ENCODE measurements around the gene DNASE1. TPM values are rescaled to one million over a fixed set of nuclear protein-coding genes. Genes with fewer than 3 reads are reported as not detected.

Gene DNASE1
- total and polyA plus RNA-seq, 9 of the 15 experiments (the other 6 are each of a cell fraction or from before 2014, with no cell fraction given): 0.53 to 10.1 (median 5.9) TPM

DNA sequence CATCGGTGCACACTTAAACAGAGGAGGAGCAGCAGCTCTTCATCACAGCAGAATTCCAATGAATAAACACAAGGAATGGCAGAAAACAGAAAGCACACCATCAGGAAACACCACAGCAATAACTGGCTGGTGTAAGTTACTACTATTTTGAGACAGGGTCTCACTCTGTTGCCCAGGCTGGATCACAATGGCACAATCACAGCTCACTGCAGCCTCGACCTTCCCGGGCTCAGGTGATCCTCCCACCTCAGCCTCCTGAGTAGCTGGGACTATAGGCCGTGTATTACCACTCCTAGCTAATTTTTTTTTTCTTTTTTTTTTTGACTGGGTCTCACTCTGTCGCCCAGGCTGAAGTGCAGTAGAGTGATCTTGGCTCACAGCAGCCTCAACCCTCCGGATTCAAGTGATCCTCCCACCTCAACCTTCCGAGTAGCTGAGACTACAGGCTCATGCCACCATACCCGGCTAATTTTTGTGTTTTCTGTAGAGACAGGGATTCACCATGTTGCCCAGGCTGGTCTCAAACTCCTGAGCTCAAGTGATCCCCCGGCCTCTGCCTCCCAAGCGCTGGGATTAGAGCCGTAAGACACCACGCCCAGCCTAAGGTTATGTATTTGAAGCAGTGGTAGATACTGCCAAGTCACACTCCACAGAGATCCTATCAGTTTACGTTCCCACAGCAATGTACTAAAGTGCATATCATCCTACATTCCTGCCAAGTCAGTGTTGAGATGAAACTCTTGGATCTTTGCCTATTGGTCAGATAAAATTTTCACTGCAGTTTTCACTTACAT is 42.1 kb downstream of the DNASE1 start (continued):
- TF ChIP-seq, protein P1, sequence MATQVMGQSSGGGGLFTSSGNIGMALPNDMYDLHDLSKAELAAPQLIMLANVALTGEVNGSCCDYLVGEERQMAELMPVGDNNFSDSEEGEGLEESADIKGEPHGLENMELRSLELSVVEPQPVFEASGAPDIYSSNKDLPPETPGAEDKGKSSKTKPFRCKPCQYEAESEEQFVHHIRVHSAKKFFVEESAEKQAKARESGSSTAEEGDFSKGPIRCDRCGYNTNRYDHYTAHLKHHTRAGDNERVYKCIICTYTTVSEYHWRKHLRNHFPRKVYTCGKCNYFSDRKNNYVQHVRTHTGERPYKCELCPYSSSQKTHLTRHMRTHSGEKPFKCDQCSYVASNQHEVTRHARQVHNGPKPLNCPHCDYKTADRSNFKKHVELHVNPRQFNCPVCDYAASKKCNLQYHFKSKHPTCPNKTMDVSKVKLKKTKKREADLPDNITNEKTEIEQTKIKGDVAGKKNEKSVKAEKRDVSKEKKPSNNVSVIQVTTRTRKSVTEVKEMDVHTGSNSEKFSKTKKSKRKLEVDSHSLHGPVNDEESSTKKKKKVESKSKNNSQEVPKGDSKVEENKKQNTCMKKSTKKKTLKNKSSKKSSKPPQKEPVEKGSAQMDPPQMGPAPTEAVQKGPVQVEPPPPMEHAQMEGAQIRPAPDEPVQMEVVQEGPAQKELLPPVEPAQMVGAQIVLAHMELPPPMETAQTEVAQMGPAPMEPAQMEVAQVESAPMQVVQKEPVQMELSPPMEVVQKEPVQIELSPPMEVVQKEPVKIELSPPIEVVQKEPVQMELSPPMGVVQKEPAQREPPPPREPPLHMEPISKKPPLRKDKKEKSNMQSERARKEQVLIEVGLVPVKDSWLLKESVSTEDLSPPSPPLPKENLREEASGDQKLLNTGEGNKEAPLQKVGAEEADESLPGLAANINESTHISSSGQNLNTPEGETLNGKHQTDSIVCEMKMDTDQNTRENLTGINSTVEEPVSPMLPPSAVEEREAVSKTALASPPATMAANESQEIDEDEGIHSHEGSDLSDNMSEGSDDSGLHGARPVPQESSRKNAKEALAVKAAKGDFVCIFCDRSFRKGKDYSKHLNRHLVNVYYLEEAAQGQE (IDR thresholded peaks at IDR 0.05; ENCODE audit: borderline replicate concordance): no peak
- TF ChIP-seq, protein P1 (CRISPR knock-in tag; IDR thresholded peaks at IDR 0.05; ENCODE audit: low read depth): no peak
- TF ChIP-seq, protein P2, sequence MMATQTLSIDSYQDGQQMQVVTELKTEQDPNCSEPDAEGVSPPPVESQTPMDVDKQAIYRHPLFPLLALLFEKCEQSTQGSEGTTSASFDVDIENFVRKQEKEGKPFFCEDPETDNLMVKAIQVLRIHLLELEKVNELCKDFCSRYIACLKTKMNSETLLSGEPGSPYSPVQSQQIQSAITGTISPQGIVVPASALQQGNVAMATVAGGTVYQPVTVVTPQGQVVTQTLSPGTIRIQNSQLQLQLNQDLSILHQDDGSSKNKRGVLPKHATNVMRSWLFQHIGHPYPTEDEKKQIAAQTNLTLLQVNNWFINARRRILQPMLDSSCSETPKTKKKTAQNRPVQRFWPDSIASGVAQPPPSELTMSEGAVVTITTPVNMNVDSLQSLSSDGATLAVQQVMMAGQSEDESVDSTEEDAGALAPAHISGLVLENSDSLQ (IDR thresholded peaks at IDR 0.05): no peak
- TF ChIP-seq HNRNPL (IDR thresholded peaks at IDR 0.05; ENCODE audit: low read depth, low read length): no peak
- TF ChIP-seq, protein P3, sequence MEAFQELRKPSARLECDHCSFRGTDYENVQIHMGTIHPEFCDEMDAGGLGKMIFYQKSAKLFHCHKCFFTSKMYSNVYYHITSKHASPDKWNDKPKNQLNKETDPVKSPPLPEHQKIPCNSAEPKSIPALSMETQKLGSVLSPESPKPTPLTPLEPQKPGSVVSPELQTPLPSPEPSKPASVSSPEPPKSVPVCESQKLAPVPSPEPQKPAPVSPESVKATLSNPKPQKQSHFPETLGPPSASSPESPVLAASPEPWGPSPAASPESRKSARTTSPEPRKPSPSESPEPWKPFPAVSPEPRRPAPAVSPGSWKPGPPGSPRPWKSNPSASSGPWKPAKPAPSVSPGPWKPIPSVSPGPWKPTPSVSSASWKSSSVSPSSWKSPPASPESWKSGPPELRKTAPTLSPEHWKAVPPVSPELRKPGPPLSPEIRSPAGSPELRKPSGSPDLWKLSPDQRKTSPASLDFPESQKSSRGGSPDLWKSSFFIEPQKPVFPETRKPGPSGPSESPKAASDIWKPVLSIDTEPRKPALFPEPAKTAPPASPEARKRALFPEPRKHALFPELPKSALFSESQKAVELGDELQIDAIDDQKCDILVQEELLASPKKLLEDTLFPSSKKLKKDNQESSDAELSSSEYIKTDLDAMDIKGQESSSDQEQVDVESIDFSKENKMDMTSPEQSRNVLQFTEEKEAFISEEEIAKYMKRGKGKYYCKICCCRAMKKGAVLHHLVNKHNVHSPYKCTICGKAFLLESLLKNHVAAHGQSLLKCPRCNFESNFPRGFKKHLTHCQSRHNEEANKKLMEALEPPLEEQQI (IDR thresholded peaks at IDR 0.05): no peak
- no peak for TF ChIP-seq FOXJ2 (tag; IDR thresholded peaks at IDR 0.05)
- TF ChIP-seq PTRF (tag; IDR thresholded peaks at IDR 0.05): no peak
- 0 out of 4 replicates have a peak, but pooled peaks of 1 of the 2 experiments have one; percentile 27 for TF ChIP-seq TRIM24 (IDR thresholded peaks at IDR 0.05)
- TF ChIP-seq, protein P4, sequence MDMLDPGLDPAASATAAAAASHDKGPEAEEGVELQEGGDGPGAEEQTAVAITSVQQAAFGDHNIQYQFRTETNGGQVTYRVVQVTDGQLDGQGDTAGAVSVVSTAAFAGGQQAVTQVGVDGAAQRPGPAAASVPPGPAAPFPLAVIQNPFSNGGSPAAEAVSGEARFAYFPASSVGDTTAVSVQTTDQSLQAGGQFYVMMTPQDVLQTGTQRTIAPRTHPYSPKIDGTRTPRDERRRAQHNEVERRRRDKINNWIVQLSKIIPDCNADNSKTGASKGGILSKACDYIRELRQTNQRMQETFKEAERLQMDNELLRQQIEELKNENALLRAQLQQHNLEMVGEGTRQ (CRISPR knock-in tag; IDR thresholded peaks at IDR 0.05): no peak
- TF ChIP-seq MCM3 (IDR thresholded peaks at IDR 0.05): no peak
- no peak for TF ChIP-seq SNRNP70 (optimal IDR thresholded peaks at IDR 0.05; ENCODE audit: low read depth, low read length)
- no peak for TF ChIP-seq TBP (optimal IDR thresholded peaks at IDR 0.05; ENCODE audit: low read depth, low read length)
